GM21619 (cell line): Measurements from ENCODE around the gene PELI3.

Source experiments
- ATAC-seq: cut with Tn5 transposase; IDR thresholded peaks from one replicate; pipeline ENCODE4 v1.9.1; 2021; ENCODE audit not compliant: unreplicated experiment

Gene PELI3

GRCh38 chr11:66473608-66474515 is 7.2 kb downstream of the PELI3 start:
- ATAC-seq: no peak

- no peak for ATAC-seq
Measured at GRCh38 chr11:66475349-66476172, 8.9 kb downstream of the PELI3 start.

DNA sequence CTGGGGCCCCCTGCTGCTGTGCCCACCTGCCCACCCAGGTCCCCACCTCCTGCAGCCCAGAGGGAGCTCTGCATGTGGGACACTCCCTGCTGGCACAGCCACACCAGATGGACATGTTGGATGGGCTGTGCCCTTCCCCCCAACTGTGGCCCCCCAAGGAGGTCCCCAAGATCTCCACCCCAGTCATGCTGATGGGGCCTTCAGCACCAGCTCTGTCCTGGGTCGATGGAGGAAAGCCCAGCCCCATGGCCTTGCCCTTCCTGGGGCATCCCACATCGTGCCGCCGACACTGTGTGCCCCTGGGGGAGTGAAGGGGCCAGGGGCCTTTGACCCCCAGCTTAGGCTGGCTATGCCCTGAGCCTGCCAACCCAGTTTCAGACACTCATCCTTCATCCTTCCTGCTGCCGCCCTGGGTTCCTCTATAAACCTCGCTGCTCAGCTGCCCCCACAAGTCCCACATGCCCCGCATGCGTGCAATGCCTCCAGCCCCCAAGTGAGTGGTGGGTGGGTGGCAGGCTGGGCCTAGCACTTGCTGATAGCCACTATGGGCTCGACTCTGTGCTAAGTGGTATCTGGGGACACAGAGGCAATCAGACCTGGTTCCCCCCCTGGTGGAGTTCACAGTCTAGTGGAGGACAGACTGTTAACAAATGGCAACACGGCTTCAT is 9.6 kb downstream of the PELI3 start:
- ATAC-seq: no peak

- ATAC-seq: no peak
Measured at GRCh38 chr11:66476841-66477251, 10.1 kb downstream of the PELI3 start.

DNA sequence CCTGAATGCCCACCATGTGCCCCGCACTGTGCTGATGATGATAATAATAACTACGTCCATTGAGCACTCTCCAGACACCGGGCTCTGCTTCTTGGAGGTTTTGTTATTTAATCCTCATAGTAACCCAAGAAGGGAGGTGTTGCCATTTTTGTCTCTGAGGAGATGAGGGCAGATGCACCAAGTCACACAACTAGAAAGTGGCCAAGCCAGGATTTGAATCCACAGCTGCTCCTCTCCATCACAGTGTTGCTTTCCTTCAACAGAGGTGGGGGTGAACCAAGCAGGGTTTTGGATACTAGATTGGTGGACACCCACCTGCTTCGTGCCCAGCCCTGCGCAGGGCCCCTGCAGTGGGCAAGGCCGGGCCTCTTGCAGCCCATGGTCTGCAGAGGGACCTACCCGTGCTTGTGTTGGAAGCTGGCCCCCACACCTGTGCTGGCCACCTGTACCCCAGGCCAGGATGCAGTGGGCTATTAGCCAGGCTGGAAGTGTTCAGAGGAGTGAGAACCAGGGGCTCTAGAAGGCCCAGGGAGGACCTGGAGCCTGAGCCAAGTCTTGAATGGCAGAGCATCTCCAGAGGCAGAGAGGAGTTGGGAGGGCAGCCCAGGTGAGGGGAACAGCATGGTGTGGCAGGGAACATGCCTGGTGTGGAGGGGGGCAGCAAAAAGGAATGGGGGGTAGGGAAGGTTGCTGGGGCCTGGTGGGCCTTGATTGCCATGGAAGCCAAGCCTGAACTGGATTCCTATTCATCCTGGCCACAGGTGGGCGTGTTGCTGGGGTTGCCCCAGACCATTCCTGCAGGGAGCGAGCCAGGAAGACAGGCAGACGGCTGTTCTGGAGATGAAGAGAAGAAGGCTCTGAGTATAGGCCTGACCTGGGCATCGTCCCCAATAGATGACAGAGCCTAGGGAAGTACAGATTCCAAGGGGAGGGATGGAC is 10.8 kb downstream of the PELI3 start:
- no peak for ATAC-seq

DNA sequence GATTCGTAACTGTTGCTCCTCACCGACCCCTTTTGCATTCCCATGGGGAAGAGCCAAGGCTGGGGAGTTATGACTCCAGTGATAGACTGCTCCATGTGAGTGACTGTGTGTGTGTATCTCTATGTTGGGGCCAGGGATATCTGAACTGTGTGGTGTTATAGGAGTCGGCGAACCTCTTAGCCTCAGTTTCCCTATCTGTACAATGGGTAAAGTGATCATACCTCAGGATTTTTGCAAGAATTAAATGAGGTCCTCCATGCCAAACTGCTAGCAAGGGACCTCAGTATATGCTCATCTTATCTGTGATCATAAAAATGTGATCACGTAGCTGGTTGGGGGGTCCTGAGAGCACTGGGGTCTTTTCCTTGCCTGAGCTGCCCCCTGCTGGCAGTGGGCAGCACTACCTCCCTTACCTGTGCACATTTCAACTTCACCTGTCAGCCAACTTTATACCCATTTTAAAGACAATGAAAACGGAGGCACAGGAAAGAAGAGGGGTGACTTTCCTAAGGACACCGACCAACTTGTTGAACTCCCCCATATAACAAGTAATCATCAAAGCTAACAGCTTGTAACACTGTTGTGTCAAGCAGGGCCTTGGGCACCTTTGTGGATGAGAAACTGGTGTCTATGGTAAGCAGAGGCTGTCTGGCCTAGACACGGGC is 12.2 kb downstream of the PELI3 start:
- no peak for ATAC-seq

- ATAC-seq: no peak
Measured at GRCh38 chr11:66479394-66480116, 12.8 kb downstream of the PELI3 start.

DNA sequence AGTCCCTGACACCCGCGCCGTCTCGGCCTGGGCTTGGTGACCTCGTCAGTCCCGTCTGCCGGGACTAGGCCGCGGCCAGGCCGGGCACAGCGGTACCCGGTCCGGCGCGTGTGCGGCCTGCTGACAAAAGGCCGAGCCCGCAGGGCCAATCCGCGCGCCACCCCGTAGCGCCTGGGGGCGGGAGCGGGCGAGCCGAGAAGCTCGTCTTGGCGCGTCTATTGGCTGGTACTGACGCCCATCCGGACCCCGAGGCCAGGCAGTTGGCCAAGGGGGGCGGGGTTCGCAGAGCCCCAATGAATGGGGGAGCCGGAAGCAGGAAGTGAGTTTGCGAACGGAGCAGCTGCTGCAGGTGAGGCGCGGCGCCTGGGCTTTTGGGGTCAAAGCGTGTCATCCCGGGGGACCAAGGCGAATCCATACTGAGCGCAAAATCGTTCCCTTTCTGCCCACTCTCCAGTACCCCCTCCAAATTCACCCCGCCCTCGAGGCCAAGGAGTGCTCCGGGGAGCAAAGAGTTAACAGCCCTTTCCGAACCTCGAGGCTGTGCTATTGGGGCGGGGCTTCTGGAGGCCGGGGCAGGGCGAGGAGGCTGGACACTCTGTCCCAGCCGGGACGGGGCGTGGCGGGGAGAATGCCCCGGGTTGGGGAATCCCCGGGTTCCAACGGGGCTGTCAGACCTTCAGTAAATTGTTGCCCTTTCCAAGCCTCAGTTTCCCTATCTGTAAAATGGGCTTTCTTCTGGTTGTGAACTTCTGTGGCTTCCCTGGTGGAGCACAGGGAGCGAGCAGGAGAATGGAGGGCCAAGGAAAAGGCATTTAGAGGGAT is 13.6 kb downstream of the PELI3 start, which contains the start of gene DPP3:
TSS of gene DPP3 (plus strand) at position 318 of the 822 bp plus-strand sequence. CDS start 1,767 bp downstream, outside the sequence.
- ATAC-seq: peak; percentile 88

DNA sequence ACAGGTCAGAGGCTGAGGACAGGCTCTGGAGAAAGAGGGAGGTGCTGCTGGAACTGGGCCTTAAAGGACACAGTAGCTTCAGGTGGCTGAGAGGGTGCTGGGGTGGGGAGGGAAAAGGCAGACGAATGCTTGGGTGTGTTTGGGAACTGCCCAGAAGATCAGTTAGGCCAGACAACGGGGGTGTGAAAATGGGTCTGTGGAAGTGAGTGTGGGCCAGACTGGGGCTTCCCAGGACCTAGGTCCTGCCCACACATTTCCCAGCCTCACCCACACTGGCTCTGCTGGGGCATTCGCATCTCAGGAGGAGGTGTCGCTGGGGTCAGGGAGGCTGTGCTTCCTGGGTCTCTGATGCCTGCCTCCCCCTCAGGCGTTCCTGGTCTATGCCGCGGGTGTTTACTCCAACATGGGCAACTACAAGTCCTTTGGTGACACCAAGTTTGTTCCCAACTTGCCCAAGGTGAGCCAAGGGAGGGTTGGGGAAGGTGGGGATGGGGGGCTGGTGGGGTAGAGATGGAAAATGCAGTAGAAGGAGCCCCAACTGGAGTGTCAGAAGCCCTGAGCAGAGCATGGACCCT is 18.2 kb downstream of the PELI3 start:
- no peak for ATAC-seq

GRCh38 chr11:66488957-66489356 is 22.3 kb downstream of the PELI3 start:
- ATAC-seq: no peak

- ATAC-seq: no peak
Measured at GRCh38 chr11:66489636-66490035, 22.9 kb downstream of the PELI3 start.

DNA sequence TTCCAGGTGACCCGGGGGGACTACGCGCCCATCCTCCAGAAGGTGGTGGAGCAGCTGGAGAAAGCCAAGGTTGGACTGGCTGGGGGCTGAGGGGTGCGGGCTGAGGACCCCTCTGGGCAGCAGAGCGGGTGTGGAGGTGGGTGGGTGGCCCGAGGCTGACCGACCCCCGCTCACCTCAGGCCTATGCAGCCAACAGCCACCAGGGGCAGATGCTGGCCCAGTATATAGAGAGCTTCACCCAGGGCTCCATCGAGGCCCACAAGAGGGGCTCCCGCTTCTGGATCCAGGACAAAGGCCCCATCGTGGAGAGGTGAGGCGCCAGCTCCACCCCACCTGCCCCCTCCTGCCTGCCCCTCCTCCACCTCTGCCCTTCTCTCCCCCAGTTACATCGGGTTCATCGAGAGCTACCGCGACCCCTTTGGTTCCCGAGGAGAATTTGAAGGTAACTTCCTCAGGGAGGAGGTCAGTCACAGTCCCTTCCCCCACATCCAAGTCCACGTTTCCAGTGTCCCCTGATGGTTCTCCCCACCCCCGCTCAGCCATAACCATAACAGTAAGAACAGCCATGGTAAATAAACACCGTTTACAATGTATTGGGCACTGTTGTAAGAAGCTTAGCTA is 24.7 kb downstream of the PELI3 start:
- ATAC-seq: no peak

GRCh38 chr11:66492161-66492865 is 25.6 kb downstream of the PELI3 start:
- no peak for ATAC-seq

- ATAC-seq: no peak
Measured at GRCh38 chr11:66493130-66493529, 26.4 kb downstream of the PELI3 start.

DNA sequence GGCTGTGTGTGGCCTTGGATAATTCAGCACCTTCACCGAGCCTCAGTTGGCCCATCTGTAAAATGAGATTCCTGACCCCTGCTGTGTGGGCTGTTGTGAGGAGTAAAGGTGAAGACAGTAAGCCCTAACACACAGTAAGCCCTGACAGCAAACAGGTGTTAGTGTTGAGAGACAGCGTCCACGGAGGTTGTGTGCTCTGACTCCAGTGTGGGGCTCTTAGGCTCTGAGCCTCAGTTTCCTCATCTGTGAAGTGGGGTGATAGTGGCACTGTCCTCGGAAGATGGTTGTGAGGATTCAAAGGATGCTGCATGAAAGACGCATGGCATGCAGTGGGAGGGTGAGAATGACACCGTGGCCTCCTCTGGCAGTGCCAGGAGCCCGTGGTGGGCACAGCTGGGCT is 27.8 kb downstream of the PELI3 start:
- ATAC-seq: no peak

GRCh38 chr11:66494935-66495334 is 28.2 kb downstream of the PELI3 start:
- no peak for ATAC-seq

DNA sequence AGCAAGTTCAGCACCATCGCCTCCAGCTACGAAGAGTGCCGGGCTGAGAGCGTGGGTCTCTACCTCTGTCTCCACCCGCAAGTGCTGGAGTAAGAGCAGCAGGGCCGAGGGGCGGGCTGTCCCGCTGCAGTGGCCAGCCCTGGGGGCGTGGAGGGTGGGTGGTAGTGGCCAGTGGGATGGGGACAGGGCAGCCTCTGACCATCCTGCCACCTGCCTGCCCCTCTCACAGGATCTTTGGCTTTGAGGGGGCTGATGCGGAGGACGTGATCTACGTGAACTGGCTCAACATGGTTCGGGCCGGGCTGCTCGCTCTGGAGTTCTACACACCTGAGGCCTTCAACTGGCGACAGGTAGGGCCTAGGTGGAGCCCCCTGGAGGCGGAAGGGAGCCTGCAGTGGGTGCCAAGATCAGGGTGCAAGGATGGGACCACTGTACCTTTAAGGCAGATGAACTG is 28.7 kb downstream of the PELI3 start:
- no peak for ATAC-seq
